Endometrial microvascular endothelial cells (primary cell): Measurements from ENCODE around the gene SERPINA10. TPM values are rescaled to one million over a fixed set of nuclear protein-coding genes. Genes with fewer than 3 reads are reported as not detected.
"Not testable (repeated sequence)": the region's sequence is repeated elsewhere in the genome, so short reads cannot be mapped to it uniquely, and the experiment has no call there.

Experiments
- in situ Hi-C: cut with HindIII; loops from 2 replicates; pipeline ENCODE4 v1.10.0; 2017; ENCODE audit warnings: low sequenced_read_pairs, low pct_unique_long_range_greater_than_20kb; ENCODE audit errors: inconsistent ontology term
- total RNA-seq: library from RNA; depleted of rRNA; stranded (reverse); fragments of >200 nt; gene quantifications from one replicate; pipeline ENCODE4 v1.2.3, GENCODE V29; 2015; ENCODE audit errors: inconsistent ontology term

SERPINA10 gene
- total RNA-seq, 1 donor from 2014 or later: not detected

- in situ Hi-C loops: no loop called here
Observed at GRCh38 chr14:94291159-94291905, 1.7 kb downstream of the SERPINA10 start.

GRCh38 chr14:94290197-94290596, 2.9 kb downstream of the SERPINA10 start:
- in situ Hi-C loops: no loop called here

GRCh38 chr14:94288610-94289465, 4.2 kb downstream of the SERPINA10 start:
- in situ Hi-C loops: no loop called here

DNA sequence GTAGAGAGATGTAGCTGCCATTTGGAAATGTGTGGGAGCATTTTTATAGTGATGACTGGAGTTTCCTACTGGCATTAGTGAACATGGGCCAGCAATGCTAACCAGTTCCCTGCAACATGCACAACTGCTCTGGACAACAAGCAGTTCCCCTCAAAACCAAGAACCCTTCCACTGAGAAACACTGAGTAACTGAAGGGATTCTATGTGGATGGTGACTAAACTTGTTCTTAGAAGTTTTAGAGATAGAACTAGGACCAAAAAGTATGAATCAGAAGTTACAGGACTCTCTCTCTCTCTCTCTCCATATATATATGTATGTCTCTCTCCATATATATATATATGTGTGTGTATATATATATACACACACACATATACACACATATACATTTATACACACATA, 7.9 kb downstream of the SERPINA10 start:
- in situ Hi-C loops: no loop called here

DNA sequence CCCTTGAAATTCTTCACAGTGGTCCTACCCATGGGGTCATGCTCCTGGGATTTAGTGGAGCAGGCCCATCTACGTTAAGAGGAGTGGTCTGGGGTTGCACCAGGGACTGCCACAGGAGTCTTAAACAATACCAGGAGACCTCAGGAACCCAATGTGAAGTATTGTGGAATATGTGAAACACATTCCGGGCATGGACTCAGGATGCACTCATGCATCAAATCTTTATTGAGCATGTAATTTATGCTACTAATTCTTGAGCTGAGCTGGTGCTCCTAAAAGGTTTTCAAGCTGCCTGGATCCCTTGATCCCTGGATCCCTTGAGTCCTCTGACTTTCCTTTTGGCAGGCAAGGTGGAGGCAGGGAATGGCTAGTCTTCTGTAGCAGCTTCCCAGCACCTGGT, 8.8 kb downstream of the SERPINA10 start:
- in situ Hi-C loops: no loop called here

- in situ Hi-C loops: no loop called here
Observed at GRCh38 chr14:94282991-94283723, 9.9 kb downstream of the SERPINA10 start.

GRCh38 chr14:94278731-94279130, 14.3 kb downstream of the SERPINA10 start:
- in situ Hi-C loops: no loop called here

GRCh38 chr14:94276898-94277561, 16.0 kb downstream of the SERPINA10 start:
- in situ Hi-C loops: not testable (repeated sequence)

DNA sequence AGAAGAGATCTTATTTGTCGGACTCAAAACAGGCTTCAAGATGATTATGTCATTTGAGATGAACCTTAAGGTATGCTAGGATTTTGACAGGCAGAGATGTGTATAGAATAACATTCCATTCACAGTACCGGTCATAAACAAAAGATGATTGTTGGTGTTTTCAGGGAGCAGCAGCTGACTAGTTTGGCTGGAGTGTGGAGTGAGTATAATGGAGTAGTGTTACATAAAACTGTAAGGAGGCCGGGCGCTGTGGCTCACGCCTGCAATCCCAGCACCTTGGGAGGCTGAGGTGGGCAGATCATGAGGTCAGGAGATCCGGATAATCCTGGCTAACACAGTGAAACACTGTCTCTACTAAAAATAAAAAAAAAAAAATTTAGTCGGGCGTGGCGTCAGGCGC, 23.9 kb downstream of the SERPINA10 start:
- in situ Hi-C loops: no loop called here

- in situ Hi-C loops: not testable (repeated sequence)
Observed at GRCh38 chr14:94268582-94268981, 24.5 kb downstream of the SERPINA10 start.

DNA sequence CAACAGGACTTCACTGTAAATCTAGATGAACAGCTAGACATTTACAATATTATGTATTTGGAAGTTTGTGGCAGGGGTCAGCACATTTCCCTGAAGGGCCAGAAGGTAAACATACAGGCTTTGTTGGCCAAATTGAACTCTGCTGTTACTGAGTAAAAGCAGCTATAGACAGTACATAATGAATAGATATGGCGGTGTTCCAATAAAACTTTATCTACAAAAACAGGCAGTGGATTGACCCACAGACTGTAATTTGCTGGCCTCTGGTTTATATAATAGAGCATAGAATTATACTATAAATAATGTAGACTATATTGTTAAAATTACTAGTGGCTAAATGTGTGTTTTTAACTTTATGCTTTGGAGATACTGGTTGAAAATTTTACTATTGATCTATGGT, 25.7 kb downstream of the SERPINA10 start:
- in situ Hi-C loops: no loop called here

DNA sequence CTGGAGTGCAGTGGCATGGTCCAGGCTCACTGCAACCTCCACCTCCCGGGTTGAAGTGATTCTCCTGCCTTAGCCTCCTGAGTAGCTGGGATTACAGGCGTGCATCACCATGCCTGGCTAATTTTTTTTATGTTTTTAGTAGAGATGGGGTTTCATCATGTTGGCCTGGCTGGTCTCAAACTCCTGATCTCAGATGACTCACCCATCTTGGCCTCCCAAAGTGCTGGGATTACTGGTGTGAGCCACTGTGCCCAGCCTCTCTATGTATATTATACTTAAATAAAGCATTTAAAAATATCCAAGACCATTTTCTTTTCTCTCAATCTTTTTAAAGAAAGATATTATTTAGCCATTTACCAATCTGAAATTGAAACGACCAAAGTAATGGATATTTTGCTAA, 28.9 kb downstream of the SERPINA10 start:
- in situ Hi-C loops: not testable (repeated sequence)

- in situ Hi-C loops: no loop called here
Observed at GRCh38 chr14:94244182-94244581, 48.9 kb downstream of the SERPINA10 start.

DNA sequence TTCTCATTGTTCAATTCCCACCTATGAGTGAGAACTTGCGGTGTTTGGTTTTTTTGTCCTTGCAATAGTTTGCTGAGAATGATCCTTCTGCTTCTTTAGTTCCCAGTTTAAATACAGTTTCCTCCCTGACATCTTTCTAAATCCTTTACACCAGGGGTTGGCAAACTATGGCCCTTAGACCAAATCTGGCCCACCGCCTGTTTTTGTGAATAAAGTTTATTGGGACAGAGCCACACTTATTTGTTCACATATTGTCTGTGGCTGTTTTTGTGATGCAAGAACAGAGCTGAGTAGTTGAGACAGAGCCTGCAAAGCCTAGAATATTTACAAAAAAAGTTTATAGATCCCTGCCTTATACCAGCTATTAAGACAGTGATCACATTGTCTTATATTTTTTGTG, 53.7 kb downstream of the SERPINA10 start:
- in situ Hi-C loops: no loop called here

GRCh38 chr14:94237983-94238382, 55.1 kb downstream of the SERPINA10 start:
- in situ Hi-C loops: no loop called here

GRCh38 chr14:94237046-94237445, 56.0 kb downstream of the SERPINA10 start:
- in situ Hi-C loops: no loop called here
